A673 (cell line): ENCODE measurements around the gene TSHZ2.

Experiments used
- EZH2 ChIP-seq: fragments of 200-600 bp; sonication (generic); IDR thresholded peaks from 2 replicates; pipeline ENCODE4 v1.6.1; 2017; ENCODE audit warnings: borderline replicate concordance, low read depth, mild to moderate bottlenecking, mixed read lengths, antibody characterized with exemption, low read length; ENCODE audit not compliant: poor library complexity, severe bottlenecking
- TF ChIP-seq, protein P1 (sequence below): fragments of 300-800, 200-600 bp; sonication (generic); conservative IDR thresholded peaks from 2 replicates; pipeline ENCODE4 v1.5.1; 2017; ENCODE audit warnings: low read depth, mild to moderate bottlenecking, antibody characterized with exemption, low read length, moderate library complexity, mixed read lengths

GRCh38 chr20:53220482-53221307, 248.5 kb downstream of the TSHZ2 start:
- TF ChIP-seq, protein P1, sequence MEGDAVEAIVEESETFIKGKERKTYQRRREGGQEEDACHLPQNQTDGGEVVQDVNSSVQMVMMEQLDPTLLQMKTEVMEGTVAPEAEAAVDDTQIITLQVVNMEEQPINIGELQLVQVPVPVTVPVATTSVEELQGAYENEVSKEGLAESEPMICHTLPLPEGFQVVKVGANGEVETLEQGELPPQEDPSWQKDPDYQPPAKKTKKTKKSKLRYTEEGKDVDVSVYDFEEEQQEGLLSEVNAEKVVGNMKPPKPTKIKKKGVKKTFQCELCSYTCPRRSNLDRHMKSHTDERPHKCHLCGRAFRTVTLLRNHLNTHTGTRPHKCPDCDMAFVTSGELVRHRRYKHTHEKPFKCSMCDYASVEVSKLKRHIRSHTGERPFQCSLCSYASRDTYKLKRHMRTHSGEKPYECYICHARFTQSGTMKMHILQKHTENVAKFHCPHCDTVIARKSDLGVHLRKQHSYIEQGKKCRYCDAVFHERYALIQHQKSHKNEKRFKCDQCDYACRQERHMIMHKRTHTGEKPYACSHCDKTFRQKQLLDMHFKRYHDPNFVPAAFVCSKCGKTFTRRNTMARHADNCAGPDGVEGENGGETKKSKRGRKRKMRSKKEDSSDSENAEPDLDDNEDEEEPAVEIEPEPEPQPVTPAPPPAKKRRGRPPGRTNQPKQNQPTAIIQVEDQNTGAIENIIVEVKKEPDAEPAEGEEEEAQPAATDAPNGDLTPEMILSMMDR: no peak
- no peak for TF ChIP-seq EZH2
